Fibroblast of villous mesenchyme (primary cell): ENCODE results near the gene TXNL1. TPM values are rescaled to one million over a fixed set of nuclear protein-coding genes. Genes with fewer than 3 reads are reported as not detected.

ENCODE experiments used
- DNase-seq: peaks from one replicate; pipeline ENCODE4 v3.0.0-alpha.2; 2010; ENCODE audit warnings: low read depth
- H3K4me3 ChIP-seq: 2 replicates; pipeline ENCODE4 v1.5.1; 2011; ENCODE audit warnings: low read depth, mild to moderate bottlenecking, low read length
- total RNA-seq: library from RNA; depleted of rRNA; stranded (reverse); fragments of >200 nt; gene quantifications from 2 replicates; pipeline ENCODE4 v1.2.3, GENCODE V29; 2012
- TF ChIP-seq, protein P1 (sequence below): IDR thresholded peaks from 2 replicates; pipeline ENCODE4 v1.5.1; 2012; ENCODE audit warnings: low read depth, mild to moderate bottlenecking, low read length; ENCODE audit not compliant: insufficient read depth

Gene TXNL1
- total RNA-seq, 1 donor = 33.2 TPM

DNA sequence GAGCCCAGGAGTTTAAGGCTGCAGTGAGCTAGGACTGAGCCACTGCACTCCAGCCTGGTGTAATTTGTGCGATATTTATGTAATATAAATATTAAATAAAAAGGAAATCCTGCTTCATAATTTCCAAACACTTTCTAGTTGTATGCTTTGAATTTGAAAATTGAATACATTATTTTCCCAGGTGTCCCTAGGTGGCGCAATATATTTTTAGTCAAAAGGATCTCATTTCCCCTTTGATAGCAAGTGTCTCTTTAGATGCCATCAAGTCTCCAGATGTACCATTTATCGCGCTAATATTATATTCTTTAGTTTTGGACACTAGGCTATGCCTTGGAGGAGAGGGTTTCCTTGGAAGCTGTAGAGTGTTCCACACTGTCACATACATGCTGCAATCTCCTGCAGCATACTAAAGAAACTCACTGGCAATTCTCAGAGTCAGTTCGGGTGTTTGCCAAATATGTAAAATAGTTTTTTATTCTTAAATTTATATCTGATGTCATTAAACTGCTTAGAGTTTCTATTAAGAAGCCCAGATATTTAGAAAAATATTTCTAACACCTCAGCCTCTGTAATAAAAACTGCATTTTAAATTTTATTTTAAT lies 7.1 kb upstream of the TXNL1 start:
- TF ChIP-seq, protein P1, sequence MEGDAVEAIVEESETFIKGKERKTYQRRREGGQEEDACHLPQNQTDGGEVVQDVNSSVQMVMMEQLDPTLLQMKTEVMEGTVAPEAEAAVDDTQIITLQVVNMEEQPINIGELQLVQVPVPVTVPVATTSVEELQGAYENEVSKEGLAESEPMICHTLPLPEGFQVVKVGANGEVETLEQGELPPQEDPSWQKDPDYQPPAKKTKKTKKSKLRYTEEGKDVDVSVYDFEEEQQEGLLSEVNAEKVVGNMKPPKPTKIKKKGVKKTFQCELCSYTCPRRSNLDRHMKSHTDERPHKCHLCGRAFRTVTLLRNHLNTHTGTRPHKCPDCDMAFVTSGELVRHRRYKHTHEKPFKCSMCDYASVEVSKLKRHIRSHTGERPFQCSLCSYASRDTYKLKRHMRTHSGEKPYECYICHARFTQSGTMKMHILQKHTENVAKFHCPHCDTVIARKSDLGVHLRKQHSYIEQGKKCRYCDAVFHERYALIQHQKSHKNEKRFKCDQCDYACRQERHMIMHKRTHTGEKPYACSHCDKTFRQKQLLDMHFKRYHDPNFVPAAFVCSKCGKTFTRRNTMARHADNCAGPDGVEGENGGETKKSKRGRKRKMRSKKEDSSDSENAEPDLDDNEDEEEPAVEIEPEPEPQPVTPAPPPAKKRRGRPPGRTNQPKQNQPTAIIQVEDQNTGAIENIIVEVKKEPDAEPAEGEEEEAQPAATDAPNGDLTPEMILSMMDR = peak; percentile 52
- DNase-seq = no peak
- H3K4me3 ChIP-seq = no peak overlapping the region

DNA sequence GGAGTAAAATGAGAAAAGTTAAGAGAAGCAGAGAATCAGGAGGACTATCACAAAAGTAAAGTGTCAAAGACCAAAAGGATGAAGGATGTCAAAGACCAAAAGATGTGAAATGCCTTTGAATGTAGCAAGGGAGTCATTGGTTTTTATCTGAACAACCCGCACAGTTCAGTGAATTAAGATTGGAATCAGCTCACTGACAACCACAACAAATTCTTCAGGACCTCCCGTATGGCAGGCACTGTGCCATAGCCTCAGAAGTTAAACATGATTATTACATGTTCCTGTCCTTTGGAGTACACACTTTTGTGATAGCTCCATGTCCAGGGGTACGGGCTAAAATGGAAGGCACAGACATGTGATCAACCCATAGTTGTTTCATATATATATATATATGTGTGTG lies 5.0 kb upstream of the TXNL1 start:
- no peak overlapping the region for H3K4me3 ChIP-seq
- TF ChIP-seq, protein P1 = no peak
- DNase-seq = no peak

DNA sequence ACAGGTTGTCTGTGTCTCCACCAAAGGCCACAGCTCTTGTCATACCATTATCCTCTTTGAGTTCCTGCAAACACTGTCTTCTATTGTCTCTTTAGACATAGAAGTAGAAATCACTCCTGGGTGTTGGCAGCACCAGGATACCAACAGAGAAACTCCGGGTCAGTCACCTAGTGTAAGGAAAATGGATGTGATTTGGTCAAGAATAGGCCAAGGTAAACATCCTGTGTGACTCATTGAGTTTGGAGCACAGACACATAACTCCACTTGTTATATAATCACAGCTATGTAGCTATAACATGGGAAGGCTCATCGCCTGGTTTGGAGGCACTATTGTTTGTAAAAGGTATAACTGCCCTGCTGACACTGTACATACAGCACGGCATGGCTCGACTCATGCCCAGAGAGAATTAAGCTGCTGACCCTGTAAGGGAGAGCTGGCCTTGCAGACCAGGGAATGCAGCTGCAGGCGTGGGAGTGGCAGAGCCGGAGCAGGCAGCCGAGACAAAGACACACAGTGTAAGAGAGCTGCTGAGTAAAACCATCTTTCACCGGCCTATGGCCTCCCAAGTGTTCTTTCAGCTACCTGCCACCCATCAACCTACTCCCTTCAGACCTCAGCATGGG lies 3.4 kb upstream of the TXNL1 start:
- TF ChIP-seq, protein P1 = no peak
- no peak overlapping the region for H3K4me3 ChIP-seq
- peak; percentile 60 for DNase-seq

DNA sequence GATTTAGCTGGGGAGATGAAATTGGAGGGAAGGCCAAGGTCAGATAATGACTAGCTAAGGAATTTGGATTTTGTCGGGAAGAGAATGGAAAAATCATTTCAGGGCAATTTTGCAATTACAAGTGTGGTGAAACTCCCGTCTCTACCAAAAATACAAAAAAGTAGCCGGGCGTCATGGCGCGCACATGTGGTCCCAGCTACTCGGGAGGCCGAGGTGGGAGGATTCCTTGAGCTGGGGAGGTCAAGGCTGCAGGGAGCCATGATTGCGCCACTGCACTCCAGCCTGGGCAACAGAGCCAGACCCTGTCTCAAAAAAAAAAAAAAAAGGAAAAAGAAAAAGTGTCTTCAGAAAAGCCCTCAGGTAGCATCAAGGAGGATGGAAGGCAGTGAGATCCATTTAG lies 1.2 kb upstream of the TXNL1 start:
- H3K4me3 ChIP-seq = no peak overlapping the region
- no peak for DNase-seq
- TF ChIP-seq, protein P1 = no peak

DNA sequence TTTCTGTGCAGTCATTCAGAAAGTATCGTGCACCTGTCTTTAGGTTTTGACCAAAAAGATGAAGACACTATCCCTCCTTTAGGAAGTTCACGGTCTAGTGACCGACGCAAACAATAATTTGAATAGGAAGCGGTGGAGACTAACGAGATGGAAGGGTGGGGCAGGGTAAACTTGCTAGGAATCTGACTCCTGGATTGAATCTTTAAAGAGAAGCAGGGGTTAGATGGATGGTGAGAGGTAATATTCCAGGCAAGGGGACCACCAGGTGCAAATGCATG lies 651 bp upstream of the TXNL1 start:
- no peak for DNase-seq

DNA sequence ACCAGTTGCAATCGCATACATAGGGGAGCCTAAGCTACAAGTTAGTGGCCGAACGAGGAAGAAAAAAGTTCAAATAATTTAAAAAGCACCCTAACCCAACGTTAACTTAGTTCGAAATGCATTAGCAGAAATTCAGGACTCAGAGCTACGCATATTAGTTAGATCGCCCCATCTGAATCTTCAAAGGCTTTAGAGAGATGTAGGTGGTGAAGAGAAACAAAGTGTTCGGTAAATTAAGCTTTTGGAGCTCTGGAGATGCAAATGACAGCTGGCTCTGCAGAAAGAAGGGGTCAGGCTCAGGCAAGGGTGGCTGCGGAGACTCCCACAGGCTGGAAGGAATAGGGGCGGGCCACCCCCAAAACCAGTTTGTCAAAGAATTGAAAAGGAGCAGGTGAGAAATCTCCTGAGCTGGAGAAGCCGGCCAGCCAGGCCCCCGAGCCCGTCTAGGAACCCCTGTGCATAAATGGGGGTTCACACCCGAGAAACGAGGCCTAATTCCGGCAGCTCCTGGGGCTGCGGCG lies 621 bp downstream of the TXNL1 start:
- DNase-seq = no peak
- H3K4me3 ChIP-seq = peak overlapping the region; percentile 78
- TF ChIP-seq, protein P1 = no peak

More for the DNA sequence above, 651 bp upstream of the TXNL1 start:
- TF ChIP-seq, protein P1 = no peak
- peak overlapping the region; percentile 78 for H3K4me3 ChIP-seq

DNA sequence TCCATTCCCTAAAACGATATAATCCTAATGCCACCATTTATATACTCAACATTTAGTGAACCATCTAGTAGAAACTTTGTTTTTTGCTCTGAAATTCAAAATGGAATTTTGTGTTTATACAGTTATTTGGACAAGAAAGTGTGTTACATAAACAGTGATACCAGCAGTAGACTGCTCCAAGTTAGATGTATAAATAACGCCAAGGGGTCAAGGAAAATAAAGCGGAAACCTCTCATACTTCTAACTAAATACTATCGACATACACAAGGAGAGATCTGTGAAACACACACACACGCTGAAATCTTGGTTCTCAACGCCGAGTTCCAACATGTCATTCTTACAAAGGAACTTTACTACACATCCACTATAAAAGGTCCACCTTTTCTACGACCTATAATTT lies 1.2 kb downstream of the TXNL1 start:
- peak overlapping the region; percentile 78 for H3K4me3 ChIP-seq
- DNase-seq = peak; percentile 30
- TF ChIP-seq, protein P1 = no peak
